Mucosa of rectum (tissue), 2 donors: ENCODE measurements around the gene FLVCR2.

ENCODE experiments used
- H3K27ac ChIP-seq, 2 donors: one replicate each; pipeline ENCODE4 v1.7.0; 2013; ENCODE audit warnings: inconsistent platforms in 2 of 2, low read depth in 2 of 2, low read length in 2 of 2
- H3K27me3 ChIP-seq, 2 donors: one replicate each; pipeline ENCODE4 v1.7.0; 2013; ENCODE audit warnings: low read length in 2 of 2; ENCODE audit not compliant: control insufficient read depth in 2 of 2, insufficient read depth in 2 of 2
- H3K36me3 ChIP-seq, 2 donors: one replicate each; pipeline ENCODE4 v1.7.0; 2013; ENCODE audit warnings: low read length in 2 of 2; ENCODE audit not compliant: control insufficient read depth in 2 of 2, insufficient read depth in 2 of 2
- H3K4me1 ChIP-seq, 2 donors: one replicate each; pipeline ENCODE4 v1.7.0; 2013; ENCODE audit warnings: low read length in 2 of 2, mild to moderate bottlenecking in 1 of 2; ENCODE audit not compliant: control insufficient read depth in 2 of 2, insufficient read depth in 2 of 2
- H3K4me3 ChIP-seq, 2 donors: one replicate each; pipeline ENCODE4 v1.7.0; 2013; ENCODE audit warnings: low read length in 2 of 2
- H3K9ac ChIP-seq, 2 donors: one replicate each; pipeline ENCODE4 v1.7.0; 2013; ENCODE audit warnings: low read length in 2 of 2, low read depth in 1 of 2, mild to moderate bottlenecking in 1 of 2
- H3K9me3 ChIP-seq, 2 donors: one replicate each; pipeline ENCODE4 v1.7.0; 2013; ENCODE audit warnings: low read length in 2 of 2; ENCODE audit not compliant: control insufficient read depth in 2 of 2
- donor health status: healthy.
- donor health status: Normal muscosa, but diverticular disease.

Gene FLVCR2

DNA sequence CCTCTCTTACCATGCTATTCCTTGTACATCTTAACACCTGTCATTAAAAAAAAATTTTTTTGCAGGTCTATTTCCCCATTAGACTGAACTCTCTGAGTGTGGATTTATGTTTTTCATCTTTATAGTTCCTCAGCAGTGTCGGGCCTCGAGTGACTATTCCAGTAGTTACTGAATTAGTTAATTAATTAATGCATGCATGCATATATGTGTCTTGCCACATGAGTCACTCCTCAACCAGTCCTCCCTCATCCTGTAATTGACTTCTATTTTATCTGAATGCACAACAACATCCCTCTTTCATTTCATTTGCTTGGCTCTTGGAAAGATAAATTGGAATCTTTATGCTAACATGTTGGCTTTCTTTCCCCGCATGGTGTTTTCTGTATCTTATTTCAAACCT lies 46.6 kb downstream of the FLVCR2 start:
- H3K27ac ChIP-seq: no peak overlapping the region
- no peaks in the 10 kb centered on the region for H3K27me3 ChIP-seq
- no peaks in the 10 kb centered on the region for H3K36me3 ChIP-seq
- H3K9me3 ChIP-seq: no peaks in the 10 kb centered on the region
- H3K4me3 ChIP-seq: no peak overlapping the region
- H3K4me1 ChIP-seq: peaks cover 0 to 12% of the 10 kb centered on the region in 2 donors
- no peak overlapping the region for H3K9ac ChIP-seq

GRCh38 chr14:75626396-75626795 lies 48.0 kb downstream of the FLVCR2 start:
- H3K27me3 ChIP-seq: no peaks in the 10 kb centered on the region
- no peak overlapping the region for H3K9ac ChIP-seq
- H3K4me3 ChIP-seq: no peak overlapping the region
- no peaks in the 10 kb centered on the region for H3K36me3 ChIP-seq
- no peak overlapping the region for H3K27ac ChIP-seq
- no peaks in the 10 kb centered on the region for H3K9me3 ChIP-seq
- peaks cover 0 to 7% of the 10 kb centered on the region in 2 donors for H3K4me1 ChIP-seq

DNA sequence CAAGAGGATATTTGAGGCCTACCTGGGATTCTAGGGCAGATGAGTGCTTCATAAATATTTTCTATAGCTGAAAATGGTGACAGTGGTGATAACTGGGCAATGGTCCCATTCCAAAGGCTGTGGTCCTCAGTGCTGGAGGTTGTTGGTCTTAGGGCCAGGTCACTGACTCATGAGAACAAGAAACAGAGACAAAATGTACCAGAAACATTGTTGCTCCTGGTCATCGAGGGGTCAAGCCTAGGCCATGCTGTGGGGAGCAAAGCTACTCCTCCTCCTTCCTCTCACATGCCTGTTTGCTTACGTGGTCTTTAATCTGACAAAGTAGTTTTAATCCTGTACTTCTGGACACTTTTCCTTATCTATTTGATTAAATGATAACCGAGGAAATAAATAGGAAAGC lies 48.4 kb downstream of the FLVCR2 start:
- Histone ChIP-seq H3K36me3 (no peaks in the 10 kb centered on the region), H3K27me3 (no peaks in the 10 kb centered on the region), H3K4me3 (no peak overlapping the region), H3K9me3 (no peaks in the 10 kb centered on the region), H3K9ac (no peak overlapping the region), H3K27ac (no peak overlapping the region), H3K4me1 (peaks cover 0 to 4% of the 10 kb centered on the region in 2 donors)

DNA sequence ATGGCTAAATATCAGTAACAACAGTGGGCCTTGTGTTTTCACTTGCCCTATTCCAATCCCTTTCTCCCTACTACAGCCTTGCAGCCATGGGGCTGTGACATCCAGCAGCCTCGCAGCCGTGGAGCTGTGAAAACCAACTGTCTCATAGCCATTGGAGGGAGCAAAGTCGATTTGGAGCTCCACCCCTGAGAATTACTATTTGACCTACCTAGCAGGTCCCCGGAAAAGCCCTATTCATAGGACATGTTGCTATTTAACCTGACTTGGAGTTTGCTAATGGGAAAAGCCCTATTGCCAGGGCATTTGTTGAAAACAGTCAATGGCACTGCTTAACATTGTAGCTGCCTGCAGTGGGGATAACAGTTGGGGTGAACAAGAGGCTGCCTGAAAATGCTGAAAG lies 49.0 kb downstream of the FLVCR2 start:
- peak overlapping the region in 1 of 2 donors; percentile 4 for H3K27ac ChIP-seq
- H3K9me3 ChIP-seq: no peaks in the 10 kb centered on the region
- H3K9ac ChIP-seq: no peak overlapping the region

GRCh38 chr14:75628816-75629215 lies 50.4 kb downstream of the FLVCR2 start:
- H3K9me3 ChIP-seq: no peaks in the 10 kb centered on the region
- no peak overlapping the region for H3K27ac ChIP-seq
- H3K9ac ChIP-seq: no peak overlapping the region
- no peaks in the 10 kb centered on the region for H3K27me3 ChIP-seq
- H3K4me3 ChIP-seq: no peak overlapping the region
- no peaks in the 10 kb centered on the region for H3K4me1 ChIP-seq
- H3K36me3 ChIP-seq: no peaks in the 10 kb centered on the region

More for the DNA sequence above, 49.0 kb downstream of the FLVCR2 start:
- Histone ChIP-seq H3K4me1 (peaks cover 0 to 4% of the 10 kb centered on the region in 2 donors), H3K36me3 (no peaks in the 10 kb centered on the region), H3K4me3 (no peak overlapping the region), H3K27me3 (no peaks in the 10 kb centered on the region)

DNA sequence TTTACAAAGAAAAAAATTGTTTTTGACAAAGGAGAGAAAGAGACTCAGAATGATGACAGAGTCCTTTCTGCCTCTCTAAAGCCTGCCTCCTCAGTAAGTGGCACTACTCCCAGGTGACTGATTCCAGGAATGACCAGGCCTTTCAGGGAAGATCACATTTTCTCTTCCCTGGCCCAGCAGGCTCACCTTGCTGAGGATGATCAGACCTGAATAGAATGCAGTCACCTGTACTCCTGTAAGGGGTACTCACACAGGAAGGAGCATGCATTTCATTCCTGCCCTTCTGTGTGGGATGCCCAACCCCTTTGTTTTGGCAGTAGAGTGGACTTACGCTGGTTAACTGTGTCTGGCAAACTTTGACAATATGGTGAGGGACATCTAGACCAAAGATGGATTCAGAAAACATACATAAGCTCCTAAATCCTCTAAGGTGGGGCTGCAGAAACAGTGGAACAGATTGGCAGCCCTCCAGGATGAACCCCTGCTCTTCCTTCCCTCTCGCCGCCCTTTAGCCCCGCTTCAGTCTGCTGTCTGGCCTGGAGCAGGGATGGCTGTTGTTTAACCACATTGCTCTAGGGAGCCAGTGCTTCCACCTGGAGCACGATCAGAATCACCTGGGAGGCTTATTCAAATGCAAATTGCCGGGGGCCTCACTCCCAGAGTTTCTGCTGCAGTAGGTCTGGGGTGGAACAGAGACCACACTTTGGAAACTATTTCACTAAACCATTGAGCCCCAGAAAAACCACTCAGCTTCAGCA lies 52.5 kb downstream of the FLVCR2 start:
- Histone ChIP-seq H3K36me3 (no peaks in the 10 kb centered on the region), H3K4me3 (no peak overlapping the region), H3K27ac (no peak overlapping the region), H3K9ac (no peak overlapping the region), H3K9me3 (no peaks in the 10 kb centered on the region), H3K27me3 (no peaks in the 10 kb centered on the region), H3K4me1 (no peaks in the 10 kb centered on the region)

DNA sequence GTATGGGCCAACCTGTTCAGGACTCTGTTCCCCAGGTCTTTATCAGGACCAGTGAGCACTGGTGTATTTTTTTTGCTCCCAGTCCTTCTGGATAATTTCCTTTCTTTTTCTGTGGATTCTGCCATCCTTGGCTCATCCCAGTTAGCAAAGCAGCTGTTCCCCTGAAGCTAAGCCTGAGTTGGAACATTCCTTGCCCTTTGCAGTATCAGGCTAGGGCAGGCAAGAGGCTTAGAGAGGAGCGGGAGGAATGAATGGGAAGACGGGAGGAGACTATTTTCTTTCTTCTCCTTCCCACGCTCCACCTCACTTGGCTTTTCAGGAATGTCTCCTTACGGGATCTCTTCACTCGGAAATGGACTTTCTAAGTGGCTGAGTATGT lies 53.0 kb downstream of the FLVCR2 start:
- Histone ChIP-seq H3K36me3 (no peaks in the 10 kb centered on the region), H3K9ac (no peak overlapping the region), H3K27ac (no peak overlapping the region), H3K27me3 (no peaks in the 10 kb centered on the region), H3K4me3 (no peak overlapping the region), H3K4me1 (no peaks in the 10 kb centered on the region), H3K9me3 (no peaks in the 10 kb centered on the region)

- Histone ChIP-seq H3K27me3 (no peaks in the 10 kb centered on the region), H3K4me1 (no peaks in the 10 kb centered on the region), H3K36me3 (peaks cover 0 to 4% of the 10 kb centered on the region in 2 donors), H3K4me3 (no peak overlapping the region), H3K9me3 (no peaks in the 10 kb centered on the region), H3K9ac (no peak overlapping the region), H3K27ac (no peak overlapping the region)
Observed at GRCh38 chr14:75634848-75635247, 56.4 kb downstream of the FLVCR2 start.

- Histone ChIP-seq H3K4me1 (no peaks in the 10 kb centered on the region), H3K27ac (no peak overlapping the region), H3K36me3 (peaks cover 3 to 11% of the 10 kb centered on the region in 2 donors), H3K4me3 (no peak overlapping the region), H3K9ac (no peak overlapping the region), H3K27me3 (no peaks in the 10 kb centered on the region), H3K9me3 (no peaks in the 10 kb centered on the region)
Observed at GRCh38 chr14:75636100-75636692, 57.8 kb downstream of the FLVCR2 start.

DNA sequence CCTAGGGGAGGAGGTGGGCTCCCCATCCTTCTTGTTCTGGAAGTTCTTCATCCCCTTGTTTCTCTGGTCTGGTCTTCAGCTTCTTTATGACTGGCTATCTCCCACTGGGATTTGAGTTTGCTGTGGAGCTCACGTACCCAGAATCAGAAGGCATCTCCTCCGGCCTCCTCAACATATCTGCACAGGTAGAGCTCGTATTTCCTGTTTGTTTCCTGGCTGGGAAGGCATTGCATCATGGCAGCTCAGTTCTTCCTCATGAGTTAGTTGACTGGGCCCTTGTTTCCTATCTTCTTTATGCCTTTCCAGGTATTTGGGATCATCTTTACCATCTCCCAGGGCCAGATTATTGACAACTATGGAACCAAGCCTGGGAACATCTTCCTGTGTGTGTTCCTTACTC lies 62.5 kb downstream of the FLVCR2 start:
- H3K4me3 ChIP-seq: no peak overlapping the region
- H3K9me3 ChIP-seq: no peaks in the 10 kb centered on the region
- no peaks in the 10 kb centered on the region for H3K4me1 ChIP-seq
- no peak overlapping the region for H3K9ac ChIP-seq
- H3K36me3 ChIP-seq: peaks cover 4 to 14% of the 10 kb centered on the region in 2 donors
- no peak overlapping the region for H3K27ac ChIP-seq
- no peaks in the 10 kb centered on the region for H3K27me3 ChIP-seq
